HG03460 (cell line): ENCODE results near the gene STMN3.

Experiments used
- ATAC-seq: cut with Tn5 transposase; IDR thresholded peaks from one replicate; pipeline ENCODE4 v1.9.1; 2021; ENCODE audit not compliant: unreplicated experiment

STMN3 gene

DNA sequence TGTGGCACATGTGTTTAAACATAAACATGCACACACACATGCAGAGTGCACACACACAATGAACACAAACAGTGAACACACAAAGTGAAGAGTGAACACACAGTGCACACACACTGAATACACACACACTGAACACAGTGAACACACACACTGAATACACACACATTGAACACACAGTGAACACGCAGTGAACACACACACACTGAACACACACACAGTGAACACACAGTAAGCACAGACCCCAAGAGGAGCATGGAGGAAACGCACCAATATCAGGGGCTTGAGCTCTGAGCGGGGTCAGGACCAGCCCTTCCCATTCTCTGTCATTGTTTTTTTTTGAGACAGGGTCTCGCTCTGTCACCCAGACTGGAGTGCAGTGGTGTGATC is 62.1 kb downstream of the STMN3 start:
- ATAC-seq, result no peak

DNA sequence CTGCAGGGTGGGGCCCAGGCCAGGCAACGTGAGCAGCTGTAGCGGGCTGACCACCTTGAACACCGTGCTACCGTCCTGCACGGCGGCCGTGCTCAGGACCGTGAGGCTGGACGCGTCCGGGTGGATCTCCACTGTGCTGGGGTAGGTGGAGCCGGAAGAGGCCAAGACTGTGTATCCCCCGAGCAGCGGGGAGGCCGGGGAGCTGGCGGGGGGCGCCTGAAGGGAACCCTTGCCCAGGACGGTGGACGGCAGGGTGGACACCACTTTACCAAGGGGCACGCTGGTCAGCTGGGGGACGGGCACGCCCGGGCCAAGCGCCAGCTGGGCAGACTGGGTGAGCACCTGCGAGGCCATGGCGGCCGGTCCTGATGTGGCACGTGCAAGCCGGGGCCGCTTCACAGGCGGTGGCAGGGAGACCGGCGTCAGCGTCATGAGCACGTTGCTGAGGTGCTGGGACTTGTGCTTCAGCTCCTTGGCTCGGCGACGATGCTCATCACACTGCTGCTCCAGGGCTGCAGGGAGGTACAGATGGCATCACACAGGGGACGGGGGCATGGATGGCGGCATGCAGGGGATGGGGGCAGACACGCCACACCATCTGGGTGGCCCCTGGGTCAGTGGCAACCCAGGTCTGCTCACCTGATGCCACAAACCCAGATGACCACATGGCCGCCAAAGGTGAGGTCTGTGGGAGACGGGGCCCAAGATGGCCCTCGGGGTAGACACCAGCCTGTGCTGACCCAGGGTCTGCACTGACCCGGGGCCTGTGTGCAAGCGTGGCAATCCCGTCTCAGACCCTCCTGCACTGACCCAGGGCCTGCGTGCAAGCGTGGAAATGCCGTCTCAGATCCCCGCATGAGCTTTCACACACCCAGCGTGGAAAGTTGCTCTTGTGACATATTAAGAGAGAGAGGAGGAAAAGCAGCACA is 62.7 kb downstream of the STMN3 start:
- no peak for ATAC-seq
